Stimulated activated CD8-positive, alpha-beta memory T cell treated with anti-CD3 and anti-CD28 coated beads, Interleukin-7, amount 100 ng/mL, for 48 hours (primary cell): ENCODE measurements around the gene PHPT1.
"Not testable (repeated sequence)": the region's sequence is repeated elsewhere in the genome, so short reads cannot be mapped to it uniquely, and the experiment has no call there.

Experiments used
- DNase-seq, 2 donors: peaks; one replicate each; pipeline ENCODE4 v3.0.0-alpha.2; 2020; ENCODE audit warnings: low read depth in 1 of 2; ENCODE audit errors: extremely low read depth in 1 of 2

The PHPT1 gene

GRCh38 chr9:136849038-136849959, at the start of gene PHPT1:
Gene PHPT1 (plus strand): TSS chr9:136849409. CDS start chr9:136849431, 22 bp downstream.
- peak; percentile 95 to 97 for DNase-seq

- peak; percentile 77 to 85 for DNase-seq
Observed at GRCh38 chr9:136799854-136800657, 49.2 kb upstream of the PHPT1 start.

- no peak for DNase-seq
Observed at GRCh38 chr9:136802321-136802720, 46.9 kb upstream of the PHPT1 start.

- not testable (repeated sequence) for DNase-seq
Observed at GRCh38 chr9:136803009-136803550, 46.1 kb upstream of the PHPT1 start.

DNA sequence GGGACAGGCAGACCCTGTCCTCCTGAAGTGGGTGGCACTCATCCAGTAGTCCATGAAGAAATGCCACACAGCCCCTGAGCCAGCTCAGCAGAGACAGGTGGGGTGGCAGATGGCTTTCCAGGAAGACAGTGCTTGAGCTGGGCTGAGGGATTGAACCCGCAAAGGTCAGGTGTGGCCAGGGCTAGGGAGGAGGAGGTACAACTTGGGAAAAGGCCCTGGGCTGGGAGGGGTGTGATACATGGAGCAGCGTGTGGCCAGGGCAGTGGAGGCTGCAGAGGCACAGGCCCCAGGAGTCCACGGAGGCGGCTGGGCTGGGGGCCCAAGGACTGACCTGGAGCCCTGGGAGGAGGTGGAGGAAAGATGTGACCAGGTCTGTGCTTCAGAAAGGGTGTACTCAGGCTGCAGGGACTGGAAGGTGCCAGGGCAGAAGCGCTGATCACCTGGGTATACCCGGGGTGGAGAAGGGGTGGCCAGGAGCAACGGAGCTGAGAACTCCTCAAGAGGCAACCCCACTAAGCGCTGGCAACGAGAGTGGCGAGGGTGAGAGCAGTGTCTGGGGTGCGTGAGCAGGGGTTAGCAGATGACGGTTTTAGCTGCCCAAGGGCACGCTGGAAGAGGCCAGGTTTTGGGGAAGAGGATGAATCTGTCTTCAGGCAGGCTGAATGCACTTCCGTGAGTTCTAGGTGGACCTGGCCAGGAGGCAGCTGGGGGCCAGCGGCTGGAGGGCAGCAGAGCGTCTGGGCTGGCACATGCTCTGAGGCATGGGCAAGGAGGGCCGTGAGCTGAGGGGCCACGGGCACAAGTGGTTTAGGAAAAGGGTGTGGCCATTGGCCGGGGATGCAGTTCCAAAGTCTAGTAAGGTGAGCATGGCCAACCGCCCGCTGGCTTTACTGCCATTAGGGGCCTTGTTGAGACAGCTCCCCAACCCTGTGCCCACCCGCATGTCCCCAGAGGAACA, 45.4 kb upstream of the PHPT1 start:
- DNase-seq, result no peak

DNA sequence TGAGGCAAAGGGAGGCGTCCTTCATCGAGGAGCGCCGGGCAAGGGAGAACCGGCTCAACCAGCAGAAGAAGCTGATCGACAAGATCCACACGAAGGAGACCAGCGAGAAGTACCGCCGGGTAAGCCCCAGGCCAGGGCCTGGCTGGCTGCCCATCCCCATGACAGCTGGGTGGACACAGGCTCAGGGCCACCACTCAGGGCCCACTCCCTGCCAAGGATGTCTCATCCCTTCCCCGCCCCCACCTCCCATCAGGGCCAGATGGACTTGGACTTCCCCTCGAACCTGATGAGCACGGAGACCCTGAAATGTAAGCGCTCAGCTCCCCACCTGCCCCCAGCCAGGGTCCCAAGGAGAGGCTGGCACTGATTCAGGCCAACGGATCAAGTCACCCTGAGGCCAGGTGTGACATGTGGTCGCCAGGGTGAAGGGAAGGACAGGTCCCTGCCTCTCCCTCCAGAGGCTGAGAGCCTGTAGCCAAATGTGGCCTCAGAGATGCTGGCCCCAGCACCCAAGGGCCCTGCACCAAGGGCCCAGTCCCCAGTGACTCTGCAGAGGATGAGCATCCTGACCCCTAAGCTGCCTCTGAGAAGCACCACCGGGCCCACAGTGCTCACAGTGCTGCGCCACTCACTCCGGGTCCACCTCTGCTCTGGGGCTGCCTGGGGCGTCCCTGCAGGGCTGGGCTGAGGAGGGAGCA, 44.6 kb upstream of the PHPT1 start:
- no peak for DNase-seq

DNA sequence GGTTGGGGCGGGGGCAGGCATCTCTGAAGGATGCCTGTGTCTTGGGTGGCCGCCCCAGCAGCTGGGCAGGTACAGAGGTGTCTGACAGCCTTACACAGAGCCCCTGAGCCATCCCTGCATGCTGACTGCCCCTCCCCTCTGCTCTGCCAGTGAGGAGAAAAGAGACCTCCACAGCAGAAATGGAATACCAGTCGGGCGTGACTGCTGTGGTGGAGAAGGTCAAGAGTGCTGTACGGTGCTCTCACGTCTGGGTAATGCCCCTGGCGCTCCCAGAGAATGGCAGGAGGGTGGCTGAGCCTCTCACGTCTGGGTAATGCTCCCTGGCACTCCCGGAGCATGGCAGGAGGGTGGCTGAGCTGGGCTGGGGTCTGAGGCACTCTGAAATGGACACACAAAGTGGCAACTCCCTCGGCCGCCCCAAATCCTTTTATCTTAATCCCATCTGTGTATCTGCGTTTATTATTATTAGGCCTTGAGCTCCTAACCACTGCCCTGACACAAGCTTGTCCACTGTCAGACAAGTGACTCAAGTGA, 43.9 kb upstream of the PHPT1 start:
- DNase-seq, result no peak

GRCh38 chr9:136806067-136806466, 43.1 kb upstream of the PHPT1 start:
- no peak for DNase-seq

GRCh38 chr9:136806631-136807201, 42.5 kb upstream of the PHPT1 start:
- no peak for DNase-seq

DNA sequence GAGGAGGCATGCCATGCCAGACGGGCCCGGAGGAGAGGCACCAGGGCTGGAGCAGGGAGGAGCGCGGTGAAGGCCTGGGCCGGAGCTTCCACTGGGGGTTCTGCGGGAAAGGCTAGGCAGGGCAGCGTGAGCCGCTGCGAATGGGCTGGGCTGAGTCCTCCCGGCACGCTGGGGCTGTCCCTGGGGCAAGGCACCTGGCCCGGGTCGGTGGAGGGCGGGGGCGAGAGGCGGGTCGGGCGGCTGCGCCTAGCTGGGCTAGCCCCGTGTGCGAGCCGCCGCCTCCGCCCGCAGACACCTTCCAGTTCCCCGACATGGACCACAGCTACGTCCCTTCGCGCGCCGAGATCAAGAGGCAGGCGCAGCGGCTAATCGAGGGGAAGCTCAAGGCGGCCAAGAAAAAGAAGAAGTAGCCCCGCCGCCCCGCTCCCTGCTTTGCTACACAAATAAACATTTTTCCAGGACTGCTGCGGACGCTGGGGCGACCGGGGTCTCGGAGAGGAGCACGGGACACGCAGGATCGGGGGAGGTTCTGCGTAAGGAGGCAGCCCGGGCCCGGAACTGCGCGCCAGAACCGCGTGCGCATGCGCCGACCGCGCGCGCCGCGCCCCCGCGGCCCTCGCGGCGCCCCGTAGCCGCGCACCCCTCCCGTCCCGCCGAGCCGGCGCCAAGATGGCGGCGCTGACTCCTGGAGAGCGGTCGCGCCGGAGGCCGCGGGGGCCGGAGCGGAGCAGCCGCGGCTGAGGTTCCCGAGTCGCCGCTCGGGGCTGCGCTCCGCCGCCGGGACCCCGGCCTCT, 41.7 kb upstream of the PHPT1 start, which contains the start of gene RABL6:
Gene RABL6 (plus strand): TSS at position 668 of the 794 bp plus-strand sequence. CDS start 249 bp downstream, outside the sequence.
- DNase-seq, result peak; percentile 65 to 71

- DNase-seq, result no peak
Observed at GRCh38 chr9:136808075-136808805, 41.0 kb upstream of the PHPT1 start.

DNA sequence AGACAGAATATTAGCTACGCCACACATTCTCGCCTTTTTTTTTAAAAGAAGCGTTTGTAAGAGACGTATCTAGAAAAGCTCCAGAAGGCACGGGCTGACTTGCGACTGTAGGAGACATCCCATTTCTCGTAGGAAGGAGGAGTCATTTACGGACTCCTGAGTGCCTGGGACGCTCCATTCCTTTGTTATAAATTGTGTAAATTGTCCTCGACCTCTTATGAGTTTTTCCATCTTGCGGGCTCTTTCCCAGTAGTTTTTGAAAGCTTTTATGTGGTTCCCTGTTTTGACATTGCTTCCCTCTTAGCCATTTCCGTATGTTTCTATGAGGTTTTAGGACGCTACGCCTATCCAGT, 40.4 kb upstream of the PHPT1 start:
- DNase-seq, result no peak

- DNase-seq, result no peak
Observed at GRCh38 chr9:136814725-136815421, 34.3 kb upstream of the PHPT1 start.

DNA sequence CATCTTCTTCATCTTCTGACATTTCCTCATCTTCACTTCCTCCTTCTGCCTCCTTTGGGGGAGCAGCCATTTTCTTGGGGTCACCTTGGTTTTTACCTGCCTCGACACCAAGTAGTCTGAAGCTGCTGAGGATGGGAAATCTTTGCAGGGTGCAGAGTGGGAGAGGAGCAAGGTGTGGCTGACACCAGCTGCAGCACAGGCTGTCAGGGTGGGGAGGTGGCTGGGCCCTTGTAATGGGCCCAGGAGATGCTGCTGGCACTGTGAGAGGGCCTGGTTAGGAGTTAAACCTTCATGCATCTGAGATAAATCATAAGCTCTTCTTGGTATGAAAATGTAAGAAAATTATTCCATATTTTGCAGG, 33.8 kb upstream of the PHPT1 start:
- DNase-seq, result no peak

- no peak for DNase-seq
Observed at GRCh38 chr9:136820971-136821825, 28.0 kb upstream of the PHPT1 start.
